GM19467 (cell line): ENCODE data around the gene MOCOS.
A peak's percentile ranks its signal among the peaks of the same experiment; 100 is the strongest.
"Not testable (repeated sequence)": the region's sequence is repeated elsewhere in the genome, so short reads cannot be mapped to it uniquely, and the experiment has no call there.

Experiments
- ATAC-seq: cut with Tn5 transposase; IDR thresholded peaks from one replicate; pipeline ENCODE4 v1.9.1; 2021; ENCODE audit warnings: mild to moderate bottlenecking, moderate library complexity; ENCODE audit not compliant: unreplicated experiment

MOCOS gene, protein sequence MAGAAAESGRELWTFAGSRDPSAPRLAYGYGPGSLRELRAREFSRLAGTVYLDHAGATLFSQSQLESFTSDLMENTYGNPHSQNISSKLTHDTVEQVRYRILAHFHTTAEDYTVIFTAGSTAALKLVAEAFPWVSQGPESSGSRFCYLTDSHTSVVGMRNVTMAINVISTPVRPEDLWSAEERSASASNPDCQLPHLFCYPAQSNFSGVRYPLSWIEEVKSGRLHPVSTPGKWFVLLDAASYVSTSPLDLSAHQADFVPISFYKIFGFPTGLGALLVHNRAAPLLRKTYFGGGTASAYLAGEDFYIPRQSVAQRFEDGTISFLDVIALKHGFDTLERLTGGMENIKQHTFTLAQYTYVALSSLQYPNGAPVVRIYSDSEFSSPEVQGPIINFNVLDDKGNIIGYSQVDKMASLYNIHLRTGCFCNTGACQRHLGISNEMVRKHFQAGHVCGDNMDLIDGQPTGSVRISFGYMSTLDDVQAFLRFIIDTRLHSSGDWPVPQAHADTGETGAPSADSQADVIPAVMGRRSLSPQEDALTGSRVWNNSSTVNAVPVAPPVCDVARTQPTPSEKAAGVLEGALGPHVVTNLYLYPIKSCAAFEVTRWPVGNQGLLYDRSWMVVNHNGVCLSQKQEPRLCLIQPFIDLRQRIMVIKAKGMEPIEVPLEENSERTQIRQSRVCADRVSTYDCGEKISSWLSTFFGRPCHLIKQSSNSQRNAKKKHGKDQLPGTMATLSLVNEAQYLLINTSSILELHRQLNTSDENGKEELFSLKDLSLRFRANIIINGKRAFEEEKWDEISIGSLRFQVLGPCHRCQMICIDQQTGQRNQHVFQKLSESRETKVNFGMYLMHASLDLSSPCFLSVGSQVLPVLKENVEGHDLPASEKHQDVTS

DNA sequence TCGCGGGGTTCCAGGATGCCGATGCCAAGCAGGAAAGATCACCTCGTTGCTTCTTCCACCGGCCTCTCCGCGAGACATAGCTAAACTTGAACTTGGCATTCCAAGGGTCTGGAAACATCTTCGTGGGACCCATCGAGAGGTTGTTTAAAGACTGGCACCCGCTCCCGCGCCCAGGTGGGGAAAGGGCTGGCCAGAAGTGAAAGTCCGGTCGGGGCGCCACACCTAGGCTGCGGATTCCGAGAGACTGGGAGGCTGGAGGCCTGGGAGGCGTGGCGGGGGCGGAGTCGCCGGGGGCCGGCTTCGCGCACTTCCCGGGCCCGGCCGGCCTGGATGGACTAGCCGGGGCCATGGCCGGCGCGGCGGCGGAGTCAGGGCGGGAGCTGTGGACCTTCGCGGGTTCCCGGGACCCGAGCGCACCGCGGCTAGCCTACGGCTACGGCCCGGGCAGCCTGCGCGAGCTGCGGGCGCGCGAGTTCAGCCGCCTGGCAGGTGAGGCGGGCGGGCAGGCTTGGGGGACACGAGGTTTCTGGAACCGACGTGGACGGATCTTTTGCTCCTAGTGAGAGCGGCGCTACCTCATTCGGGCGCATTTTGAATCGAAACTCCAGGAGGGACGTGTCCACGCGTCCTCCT lies at the start of gene MOCOS:
MOCOS (plus strand) TSS at position 305 of the 633 bp plus-strand sequence; CDS start at position 348, 43 bp downstream.
- no peak for ATAC-seq

DNA sequence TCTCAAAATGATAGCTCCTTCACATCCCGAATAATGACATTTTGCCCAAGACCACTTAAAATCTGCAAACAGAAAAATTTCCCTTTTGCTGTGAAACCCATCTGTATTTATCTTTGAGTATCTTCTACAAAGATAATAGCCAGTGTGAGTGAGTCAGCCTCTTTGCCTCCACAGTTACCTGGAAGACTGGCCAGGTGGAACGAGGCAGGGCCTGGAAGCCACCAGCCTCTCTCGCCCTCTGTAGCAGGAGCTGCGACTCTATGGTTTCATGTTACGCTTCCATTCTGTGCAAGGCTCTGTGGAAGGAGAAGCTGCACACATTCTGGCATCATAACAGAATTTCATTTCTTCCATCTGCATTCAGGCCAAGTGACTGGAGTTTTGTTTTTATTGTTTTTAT lies 48.1 kb upstream of the MOCOS start:
- no peak for ATAC-seq

DNA sequence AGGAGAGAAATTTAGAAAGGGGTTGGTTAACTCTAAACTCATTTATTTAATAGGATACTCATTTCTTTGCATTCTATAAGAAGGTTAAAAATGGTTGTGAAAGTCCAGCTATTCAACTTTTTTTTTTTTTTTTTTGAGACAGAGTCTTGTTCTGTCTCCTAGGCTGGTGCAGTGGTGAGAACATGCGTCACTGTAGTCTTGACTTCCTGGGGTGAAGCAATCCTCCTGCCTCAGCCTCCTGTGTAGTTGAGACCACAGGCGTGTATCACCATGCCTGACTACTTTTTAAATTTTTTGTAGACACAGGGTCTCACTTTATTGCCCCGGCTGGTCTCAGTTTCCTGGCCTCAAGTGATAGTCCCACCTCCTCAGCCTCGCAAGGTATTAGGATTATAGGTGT lies 45.7 kb upstream of the MOCOS start:
- no peak for ATAC-seq

DNA sequence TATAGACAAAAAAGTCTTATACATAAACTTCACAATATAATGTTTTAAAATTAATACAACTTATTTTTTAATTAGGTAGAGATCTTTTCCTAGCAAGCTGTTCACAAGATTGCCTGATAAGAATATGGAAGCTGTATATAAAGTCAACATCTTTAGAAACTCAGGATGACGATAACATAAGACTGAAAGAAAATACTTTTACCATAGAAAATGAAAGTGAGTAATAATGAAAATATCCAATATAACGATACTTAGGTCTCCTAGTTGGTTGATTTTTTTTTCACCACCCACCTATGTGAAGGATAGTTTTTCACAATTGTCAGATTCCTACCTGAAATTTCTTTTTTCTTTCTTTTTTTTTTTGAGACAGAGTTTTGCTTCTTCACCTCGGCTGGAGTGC lies 44.5 kb upstream of the MOCOS start:
- no peak for ATAC-seq

DNA sequence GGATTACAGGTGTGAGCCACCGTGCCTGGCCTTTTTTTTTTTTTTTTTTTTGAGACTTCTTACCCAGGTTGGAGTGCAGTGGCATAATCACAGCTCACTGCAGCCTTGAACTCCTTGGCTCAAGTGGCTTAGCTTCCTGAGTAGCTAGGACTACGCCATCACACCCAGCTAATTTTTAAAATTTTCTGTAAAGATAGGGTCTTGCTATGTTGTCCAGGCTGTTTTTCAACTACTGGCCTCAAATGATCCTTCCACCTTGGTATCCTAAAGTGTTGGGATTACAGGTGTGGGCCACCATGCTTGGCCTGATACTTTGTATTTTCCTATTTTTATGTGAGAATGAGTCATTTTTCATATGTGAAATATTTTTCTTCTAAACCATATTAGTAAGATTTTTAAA lies 43.9 kb upstream of the MOCOS start:
- ATAC-seq, result no peak

DNA sequence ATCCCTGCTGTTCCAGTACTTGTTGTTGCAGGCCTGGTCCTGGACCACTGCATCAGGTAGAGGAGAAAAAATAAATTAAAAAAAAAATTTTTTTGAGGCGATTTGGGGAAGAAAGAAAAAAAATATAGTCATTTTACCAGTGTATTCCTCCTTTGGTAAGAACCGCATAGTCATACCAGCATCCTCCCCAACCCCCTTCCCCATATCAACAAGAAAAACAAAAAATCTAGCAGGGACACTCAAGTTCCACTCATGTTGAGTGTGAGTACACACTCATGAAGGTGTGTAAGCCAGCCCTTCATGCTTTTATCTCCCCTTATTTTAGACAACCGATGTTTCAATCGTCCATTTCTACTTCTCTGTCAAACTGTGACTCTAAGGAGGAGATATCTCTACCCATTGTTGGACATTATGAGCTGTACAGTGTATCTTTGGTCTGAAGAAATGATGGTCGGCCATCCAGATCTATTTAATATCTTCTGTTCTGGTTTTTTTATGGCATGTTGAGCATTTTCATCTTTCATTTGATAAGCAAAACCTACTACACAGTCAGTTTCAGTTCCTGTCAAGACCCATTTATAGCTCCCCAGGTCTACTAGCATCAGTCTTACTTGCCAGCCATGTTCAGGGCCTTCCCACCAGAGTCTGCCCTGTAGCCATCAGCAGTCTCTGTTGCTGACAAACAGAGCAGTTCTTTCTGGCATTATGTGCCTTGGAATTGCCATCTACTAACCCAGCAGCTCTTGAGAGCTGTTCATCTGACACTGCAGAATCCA lies 37.6 kb upstream of the MOCOS start:
- ATAC-seq, result peak; percentile 94

DNA sequence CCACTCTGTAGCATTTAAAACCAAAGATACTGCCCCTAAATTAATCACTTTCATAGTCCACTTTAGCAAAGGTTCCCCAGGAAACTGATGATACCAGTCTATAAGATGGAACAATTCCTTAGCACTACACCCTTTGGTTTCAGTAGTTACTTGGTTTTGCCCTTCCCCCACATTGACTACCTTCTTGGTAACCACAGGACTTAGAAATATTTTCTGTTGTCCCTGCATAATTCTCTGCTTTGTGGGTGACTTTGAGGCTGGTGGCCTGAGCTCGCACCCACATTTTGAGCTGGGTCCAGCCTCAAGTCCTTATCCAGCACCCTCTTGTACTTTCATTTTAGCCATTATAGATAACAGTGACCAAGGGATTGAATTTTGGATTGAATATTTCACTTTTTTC lies 34.5 kb upstream of the MOCOS start:
- ATAC-seq, result no peak

DNA sequence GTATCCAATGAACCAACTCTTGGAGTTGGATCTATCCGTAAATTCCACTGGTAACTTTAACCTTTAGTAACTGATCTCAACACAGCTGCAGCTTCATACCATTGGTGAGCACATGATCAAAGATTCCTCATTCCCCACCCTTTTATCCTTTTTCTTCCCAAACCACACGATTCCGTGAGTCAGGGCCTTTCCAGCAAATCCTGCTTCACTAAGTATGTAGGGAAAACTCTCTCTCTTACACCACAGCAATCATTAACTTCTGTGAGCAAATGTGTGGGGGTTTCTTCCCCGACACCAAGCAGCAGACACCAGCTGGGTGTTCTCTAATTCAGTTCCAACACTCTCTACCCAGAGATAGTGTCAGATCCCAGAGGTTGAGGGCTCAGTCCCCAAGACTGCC lies 34.1 kb upstream of the MOCOS start:
- no peak for ATAC-seq

DNA sequence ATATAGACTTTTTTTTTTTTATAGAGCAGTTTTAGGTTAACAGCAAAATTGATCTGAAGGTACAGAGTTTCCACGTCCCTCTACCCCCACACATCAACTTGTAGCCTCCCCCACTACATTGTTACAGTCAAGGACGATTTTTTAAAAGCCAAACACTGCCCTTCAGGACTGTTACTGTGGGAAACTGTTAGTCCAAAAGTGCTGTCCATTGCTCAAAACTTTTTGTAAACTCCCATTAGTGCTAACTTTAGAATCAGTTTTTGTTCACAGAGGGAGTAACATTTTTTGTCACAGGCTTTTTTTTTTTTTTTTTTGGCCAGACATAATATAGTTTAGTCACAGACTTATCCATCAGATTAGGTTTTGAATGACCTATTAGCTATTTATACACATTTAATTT lies 33.5 kb upstream of the MOCOS start:
- no peak for ATAC-seq

DNA sequence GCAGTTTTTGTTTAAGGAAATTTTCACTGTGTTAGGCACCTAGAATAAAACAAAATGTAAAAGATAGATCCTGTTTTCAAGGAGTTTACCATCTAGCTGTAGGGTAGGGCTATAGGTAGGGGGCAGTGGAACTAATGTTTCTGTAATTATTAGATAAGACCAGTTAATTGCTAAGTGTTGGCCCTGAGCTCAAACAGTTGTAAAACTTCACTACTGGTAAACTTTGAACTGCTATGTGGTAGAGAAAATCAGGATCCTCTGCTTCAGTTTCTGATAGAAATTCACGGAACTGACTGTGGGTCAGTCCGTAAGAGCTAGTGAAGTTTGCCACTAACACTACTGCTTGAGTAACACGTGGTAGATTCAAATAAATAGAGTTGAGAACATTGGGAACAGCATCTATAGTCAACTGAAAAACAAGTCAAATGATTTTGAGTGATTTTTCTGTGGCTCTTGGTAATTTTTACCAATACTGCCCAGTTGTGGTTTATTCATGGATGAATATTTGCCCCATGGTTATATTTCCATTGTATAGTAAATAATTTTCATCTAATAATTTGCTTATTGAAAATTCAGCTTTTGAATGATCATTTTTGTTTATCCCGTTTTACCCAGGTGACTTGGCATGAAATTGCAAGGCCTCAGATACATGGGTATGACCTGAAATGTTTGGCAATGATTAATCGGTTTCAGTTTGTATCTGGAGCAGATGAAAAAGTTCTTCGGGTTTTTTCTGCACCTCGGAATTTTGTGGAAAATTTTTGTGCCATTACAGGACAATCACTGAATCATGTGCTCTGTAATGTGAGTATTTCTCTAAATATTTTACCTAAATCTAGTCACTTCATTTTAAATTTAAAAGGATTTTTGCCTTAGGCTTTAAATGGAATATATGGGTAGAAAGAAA lies 31.2 kb upstream of the MOCOS start:
- no peak for ATAC-seq

DNA sequence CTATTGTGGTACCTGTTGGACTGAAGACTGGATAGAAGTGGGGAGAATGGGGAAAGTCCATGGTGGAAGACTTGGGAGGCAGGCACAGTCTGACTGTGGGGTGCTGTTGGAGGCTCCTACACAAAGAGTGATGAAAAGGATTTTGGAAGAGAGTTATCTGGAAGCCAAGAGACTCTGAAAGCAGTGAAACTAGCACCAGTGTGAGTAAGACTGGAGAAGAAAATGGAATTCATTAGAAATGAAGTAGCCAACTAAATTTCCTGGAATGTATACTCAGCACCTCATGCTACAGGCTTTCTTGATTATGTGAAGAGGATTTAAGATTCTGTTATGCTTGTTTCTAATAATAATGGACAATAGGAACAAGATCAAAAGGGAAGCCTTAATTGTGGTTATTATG lies 29.9 kb upstream of the MOCOS start:
- no peak for ATAC-seq

DNA sequence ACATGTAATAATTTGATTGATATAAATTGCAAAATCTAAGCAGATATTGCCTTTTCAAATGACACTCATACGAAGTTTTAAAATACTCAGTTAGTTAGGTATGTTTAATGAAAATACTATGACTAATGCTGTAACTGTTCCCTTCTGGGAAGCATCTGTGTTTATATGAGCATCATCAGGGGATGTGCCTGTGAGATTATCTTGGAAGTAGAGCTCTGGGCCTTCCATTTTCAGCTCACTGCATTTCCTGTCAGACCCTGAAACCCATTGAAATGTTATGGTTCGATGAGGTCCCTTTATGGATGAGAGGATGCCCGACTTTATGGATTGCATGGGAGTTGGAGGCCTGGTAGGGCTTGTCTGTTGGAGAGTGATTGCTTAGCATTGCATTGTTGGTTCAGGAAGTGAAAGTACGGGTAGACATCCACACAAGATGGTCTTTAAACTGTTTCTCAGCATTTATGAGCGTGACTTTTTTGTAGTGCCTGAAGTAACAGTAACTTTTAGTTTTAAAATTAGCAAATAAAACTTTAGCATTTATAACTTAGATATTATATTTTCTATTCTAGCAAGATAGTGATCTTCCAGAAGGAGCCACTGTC lies 28.9 kb upstream of the MOCOS start:
- no peak for ATAC-seq

DNA sequence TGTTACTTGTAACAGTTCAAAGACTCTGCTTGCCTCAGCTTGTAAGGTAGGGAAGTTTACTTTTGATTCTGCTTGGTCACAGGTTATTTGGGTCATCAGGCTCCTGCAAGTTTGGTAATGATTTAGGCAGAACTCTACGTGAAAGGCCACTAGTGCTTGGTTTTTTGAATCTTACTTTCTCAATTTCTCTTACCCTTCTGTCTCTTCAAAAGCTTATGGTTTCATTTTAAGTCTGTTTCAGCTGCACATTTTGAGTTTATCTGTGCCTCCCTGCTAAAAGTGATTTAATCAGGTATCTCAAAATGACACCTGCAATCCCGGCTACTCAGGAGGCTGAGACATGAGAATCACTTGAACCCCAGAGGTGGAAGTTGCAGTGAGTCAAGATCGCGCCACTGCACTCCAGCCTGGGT lies 26.3 kb upstream of the MOCOS start:
- no peak for ATAC-seq

DNA sequence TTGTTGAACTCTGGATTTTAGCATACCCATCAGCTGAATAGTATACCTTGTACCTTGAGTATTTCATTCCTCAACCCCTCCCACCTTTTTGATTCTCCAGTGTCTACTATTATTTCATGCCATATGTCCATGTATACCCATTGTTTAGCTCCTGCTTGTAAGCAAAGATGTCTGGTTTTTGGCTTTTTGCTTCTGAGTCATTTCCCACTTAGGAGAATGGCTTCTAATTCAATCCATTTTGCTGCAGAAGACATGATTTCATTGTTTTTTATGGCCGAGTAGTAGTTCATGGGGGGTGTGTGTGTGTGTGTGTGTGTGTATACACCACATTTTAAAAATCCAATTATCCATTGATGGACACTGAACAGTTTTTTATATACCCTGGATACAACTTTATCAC lies 24.3 kb upstream of the MOCOS start:
- ATAC-seq, result no peak

DNA sequence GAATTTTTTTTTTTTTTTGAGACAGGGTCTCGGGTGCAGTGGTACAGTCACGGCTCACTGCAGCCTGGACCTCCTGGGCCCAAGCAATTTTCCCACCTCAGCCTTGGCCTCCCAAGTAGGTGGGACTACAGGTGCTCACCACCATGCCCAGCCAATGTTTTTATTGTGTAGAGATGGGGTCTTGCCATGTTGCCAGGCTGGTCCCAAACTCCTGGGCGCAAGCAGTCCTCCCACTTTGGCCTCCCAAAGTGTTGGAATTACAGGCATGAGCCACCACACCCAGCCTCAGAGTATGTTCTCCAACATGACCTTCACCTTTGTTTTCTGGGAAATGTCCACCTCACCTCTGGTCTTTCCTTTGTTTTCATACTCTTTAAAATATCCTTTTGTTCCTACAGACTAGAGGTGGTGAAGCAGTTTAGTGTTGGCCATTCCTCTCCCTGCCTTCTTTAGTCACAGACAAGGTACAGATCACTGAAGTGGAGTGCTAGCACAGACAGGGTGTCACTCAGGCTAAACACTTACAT lies 19.5 kb upstream of the MOCOS start:
- no peak for ATAC-seq

DNA sequence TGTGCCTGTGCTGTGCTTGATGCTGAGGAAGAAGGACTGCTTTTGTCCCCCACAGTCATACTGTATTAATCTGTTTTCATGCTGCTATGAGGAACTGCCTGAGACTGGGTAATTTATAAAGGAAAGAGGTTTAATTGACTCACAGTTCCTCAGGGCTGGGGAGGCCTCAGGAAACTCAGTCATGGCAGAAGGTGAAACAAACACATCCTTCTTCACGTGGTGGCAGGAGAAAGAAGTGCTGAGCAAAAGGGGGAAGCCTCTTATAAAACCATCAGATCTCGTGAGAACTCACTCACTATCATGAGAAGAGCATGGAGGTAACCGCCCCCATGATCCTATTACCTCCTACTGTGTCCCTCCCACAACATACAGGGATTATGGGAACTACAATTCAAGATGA lies 19.0 kb upstream of the MOCOS start:
- not testable (repeated sequence) for ATAC-seq

DNA sequence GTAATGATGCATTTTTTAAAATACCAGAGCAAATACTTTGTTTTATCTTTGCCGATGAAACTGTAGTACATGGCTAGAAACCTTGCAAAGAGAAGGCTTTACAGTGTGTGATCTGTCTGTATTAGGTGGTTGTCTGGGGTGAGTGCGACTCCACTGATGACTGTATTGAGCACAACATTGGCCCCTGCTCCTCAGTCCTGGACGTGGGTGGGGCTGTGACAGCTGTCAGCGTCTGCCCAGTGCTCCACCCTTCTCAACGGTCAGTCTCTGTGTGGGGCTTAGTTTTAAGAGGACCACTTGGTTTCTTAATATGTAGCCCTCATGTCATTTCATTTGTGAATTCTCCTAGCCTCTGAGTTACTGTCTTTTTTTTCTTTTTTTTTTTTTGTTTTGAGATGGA lies 17.4 kb upstream of the MOCOS start:
- ATAC-seq, result no peak

DNA sequence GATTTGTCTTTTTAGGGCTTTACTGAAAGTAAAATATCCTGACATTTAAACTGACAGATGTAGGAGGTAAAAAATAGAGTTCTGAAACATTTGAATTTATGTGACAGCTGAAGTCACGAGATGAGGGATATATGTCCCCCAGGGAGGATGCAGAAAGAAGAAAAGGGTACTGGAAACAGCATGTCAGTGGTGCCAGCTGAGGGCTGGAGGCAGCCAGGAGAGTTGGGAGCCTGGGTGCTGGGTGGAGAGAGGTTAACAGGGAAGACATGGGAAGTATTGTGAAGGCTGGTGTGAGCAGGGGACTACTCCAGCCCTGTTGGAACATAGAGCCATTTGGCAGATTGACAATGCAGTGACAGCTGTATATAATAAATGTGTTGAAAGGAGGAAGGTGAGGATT lies 11.8 kb upstream of the MOCOS start:
- no peak for ATAC-seq

DNA sequence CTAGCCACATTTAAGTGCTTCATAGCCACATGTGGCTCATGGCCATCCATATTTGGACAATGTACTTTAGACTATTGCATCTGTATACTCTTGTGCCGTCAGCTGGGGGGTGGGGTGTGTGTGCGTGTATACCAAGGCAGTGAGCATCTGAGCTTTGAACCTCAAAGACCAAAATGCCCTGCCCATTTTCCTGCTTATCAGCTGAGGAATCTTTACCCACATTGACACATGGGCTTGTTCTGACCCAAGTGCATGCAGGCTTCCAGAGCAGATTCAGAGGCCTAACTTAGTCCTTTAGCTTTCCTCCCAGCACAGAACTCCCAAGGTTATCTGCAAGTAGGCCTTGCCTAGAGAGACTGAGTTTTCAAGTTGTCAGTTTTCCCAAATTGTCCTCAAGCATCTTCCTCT lies 11.1 kb upstream of the MOCOS start:
- no peak for ATAC-seq
